ENCODE results near the gene GET4. TPM values are rescaled to one million over a fixed set of nuclear protein-coding genes. Genes with fewer than 3 reads are reported as not detected.

The GET4 gene
- total RNA-seq, 1 experiment from 2014 or later, result 90.9 TPM

DNA sequence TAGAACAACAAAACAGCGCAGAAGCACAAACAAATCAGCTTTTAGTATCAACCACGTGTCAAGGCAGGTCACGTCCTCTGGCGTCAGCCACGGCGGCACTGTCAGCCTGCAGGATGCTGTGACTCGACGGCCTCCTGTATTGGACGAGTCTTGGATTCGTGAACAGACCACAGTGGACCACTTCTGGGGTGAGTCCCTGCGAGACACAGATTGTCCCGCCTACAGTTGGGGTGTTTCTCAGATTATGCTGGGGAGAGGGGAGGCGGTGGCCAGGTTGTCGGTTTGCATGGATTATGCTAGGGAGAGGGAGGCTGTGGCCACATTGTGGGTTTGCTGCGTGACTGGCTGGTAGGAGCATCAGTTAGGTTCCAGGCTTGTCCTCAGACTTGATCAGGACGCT, 34.4 kb upstream of the GET4 start:
- ChIA-PET CTCF (no interaction called here), POLR2A (no interaction called here)
- intact Hi-C loops (cut with micrococcal nuclease; ENCODE audit: unreplicated experiment) (no loop called here), in situ Hi-C loops (cut with HindIII; ENCODE audit: low pct_unique_long_range_greater_than_20kb, low sequenced_read_pairs) (no loop called here)
- no peaks in the 10 kb centered on the region for H3K4me1 ChIP-seq (ENCODE audit: control insufficient read depth, insufficient read depth, low read length)
- BruUV-seq (replicated peaks), result no TSS peak
- peaks cover 14% of the 10 kb centered on the region for H3K36me3 ChIP-seq (ENCODE audit: control insufficient read depth, insufficient read depth, low read length)
- H3K9me3 ChIP-seq (ENCODE audit: control insufficient read depth, insufficient read depth, low read depth, low read length), result no peaks in the 10 kb centered on the region
- ATAC-seq (no peak), DNase-seq (ENCODE audit: low read depth, low spot score) (no peak)
- H3K27me3 ChIP-seq (ENCODE audit: control insufficient read depth, insufficient read depth, low read length), result no peaks in the 10 kb centered on the region
- no peak overlapping the region for H3K27ac ChIP-seq (ENCODE audit: low read length)
- no peak overlapping the region for H3K4me3 ChIP-seq (ENCODE audit: low read depth in 2 of 2, low read length in 2 of 2)
- no peak for TF ChIP-seq SIN3A (IDR thresholded peaks at IDR 0.05; ENCODE audit: borderline replicate concordance, insufficient read depth, low read depth, low read length)
- TF ChIP-seq, protein P1, sequence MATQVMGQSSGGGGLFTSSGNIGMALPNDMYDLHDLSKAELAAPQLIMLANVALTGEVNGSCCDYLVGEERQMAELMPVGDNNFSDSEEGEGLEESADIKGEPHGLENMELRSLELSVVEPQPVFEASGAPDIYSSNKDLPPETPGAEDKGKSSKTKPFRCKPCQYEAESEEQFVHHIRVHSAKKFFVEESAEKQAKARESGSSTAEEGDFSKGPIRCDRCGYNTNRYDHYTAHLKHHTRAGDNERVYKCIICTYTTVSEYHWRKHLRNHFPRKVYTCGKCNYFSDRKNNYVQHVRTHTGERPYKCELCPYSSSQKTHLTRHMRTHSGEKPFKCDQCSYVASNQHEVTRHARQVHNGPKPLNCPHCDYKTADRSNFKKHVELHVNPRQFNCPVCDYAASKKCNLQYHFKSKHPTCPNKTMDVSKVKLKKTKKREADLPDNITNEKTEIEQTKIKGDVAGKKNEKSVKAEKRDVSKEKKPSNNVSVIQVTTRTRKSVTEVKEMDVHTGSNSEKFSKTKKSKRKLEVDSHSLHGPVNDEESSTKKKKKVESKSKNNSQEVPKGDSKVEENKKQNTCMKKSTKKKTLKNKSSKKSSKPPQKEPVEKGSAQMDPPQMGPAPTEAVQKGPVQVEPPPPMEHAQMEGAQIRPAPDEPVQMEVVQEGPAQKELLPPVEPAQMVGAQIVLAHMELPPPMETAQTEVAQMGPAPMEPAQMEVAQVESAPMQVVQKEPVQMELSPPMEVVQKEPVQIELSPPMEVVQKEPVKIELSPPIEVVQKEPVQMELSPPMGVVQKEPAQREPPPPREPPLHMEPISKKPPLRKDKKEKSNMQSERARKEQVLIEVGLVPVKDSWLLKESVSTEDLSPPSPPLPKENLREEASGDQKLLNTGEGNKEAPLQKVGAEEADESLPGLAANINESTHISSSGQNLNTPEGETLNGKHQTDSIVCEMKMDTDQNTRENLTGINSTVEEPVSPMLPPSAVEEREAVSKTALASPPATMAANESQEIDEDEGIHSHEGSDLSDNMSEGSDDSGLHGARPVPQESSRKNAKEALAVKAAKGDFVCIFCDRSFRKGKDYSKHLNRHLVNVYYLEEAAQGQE (IDR thresholded peaks at IDR 0.05; ENCODE audit: insufficient read depth in 1 of 2, low read depth in 2 of 2, low read length in 1 of 2), result no peak

DNA sequence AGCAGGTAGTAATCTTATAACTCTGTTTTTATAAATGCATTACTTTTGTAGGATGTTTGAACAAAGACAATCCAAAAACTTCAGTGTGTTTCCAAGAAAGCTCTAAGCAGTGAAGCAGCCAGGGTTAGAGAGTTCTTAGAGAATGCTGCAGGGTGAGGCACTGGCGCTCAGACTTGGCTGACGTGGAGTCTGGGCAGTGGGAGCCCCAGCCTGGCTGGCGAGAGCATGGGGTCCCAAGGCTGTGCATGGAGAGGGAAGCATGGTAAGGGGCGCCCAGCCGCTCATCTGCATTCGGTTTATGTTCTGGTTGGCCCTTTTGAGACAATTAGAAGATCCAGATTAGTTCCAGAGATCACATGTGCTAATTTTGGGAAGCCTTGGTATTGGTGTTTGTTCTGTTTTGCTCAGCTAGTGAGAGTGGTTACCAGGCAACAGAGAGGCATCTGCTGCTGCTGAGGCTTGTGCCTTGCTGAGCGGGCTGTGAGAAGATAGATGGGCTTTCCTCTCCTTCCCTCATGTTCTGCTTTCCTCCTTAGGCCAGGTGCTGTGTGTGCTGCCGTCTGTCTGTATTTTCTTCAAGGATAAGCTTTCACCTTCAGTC, 33.8 kb upstream of the GET4 start:
- BruUV-seq (replicated peaks), result no TSS peak
- DNase-seq (ENCODE audit: low read depth, low spot score) (no peak), ATAC-seq (no peak)
- CTCF ChIA-PET, result no interaction called here
- Histone ChIP-seq H3K4me3 (ENCODE audit: low read depth in 2 of 2, low read length in 2 of 2) (no peak overlapping the region), H3K36me3 (ENCODE audit: control insufficient read depth, insufficient read depth, low read length) (peaks cover 14% of the 10 kb centered on the region), H3K9me3 (ENCODE audit: control insufficient read depth, insufficient read depth, low read depth, low read length) (no peaks in the 10 kb centered on the region), H3K27ac (ENCODE audit: low read length) (no peak overlapping the region), H3K27me3 (ENCODE audit: control insufficient read depth, insufficient read depth, low read length) (no peaks in the 10 kb centered on the region), H3K4me1 (ENCODE audit: control insufficient read depth, insufficient read depth, low read length) (no peaks in the 10 kb centered on the region)
- intact Hi-C loops (cut with micrococcal nuclease; ENCODE audit: unreplicated experiment), result no loop called here
- in situ Hi-C loops (cut with HindIII; ENCODE audit: low pct_unique_long_range_greater_than_20kb, low sequenced_read_pairs), result no loop called here
- POLR2A ChIA-PET, result interaction anchor here (0.6 kb wide), 1 partner anchor 10 kb away, joined by 3 read pairs; no protein-coding TSS in a partner anchor
- TF ChIP-seq, protein P1 (IDR thresholded peaks at IDR 0.05; ENCODE audit: insufficient read depth in 1 of 2, low read depth in 2 of 2, low read length in 1 of 2), result no peak
- TF ChIP-seq, protein P2, sequence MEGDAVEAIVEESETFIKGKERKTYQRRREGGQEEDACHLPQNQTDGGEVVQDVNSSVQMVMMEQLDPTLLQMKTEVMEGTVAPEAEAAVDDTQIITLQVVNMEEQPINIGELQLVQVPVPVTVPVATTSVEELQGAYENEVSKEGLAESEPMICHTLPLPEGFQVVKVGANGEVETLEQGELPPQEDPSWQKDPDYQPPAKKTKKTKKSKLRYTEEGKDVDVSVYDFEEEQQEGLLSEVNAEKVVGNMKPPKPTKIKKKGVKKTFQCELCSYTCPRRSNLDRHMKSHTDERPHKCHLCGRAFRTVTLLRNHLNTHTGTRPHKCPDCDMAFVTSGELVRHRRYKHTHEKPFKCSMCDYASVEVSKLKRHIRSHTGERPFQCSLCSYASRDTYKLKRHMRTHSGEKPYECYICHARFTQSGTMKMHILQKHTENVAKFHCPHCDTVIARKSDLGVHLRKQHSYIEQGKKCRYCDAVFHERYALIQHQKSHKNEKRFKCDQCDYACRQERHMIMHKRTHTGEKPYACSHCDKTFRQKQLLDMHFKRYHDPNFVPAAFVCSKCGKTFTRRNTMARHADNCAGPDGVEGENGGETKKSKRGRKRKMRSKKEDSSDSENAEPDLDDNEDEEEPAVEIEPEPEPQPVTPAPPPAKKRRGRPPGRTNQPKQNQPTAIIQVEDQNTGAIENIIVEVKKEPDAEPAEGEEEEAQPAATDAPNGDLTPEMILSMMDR (IDR thresholded peaks at IDR 0.05), result no peak
- TF ChIP-seq TCF7L2 (IDR thresholded peaks at IDR 0.05; ENCODE audit: low read depth, low read length) (no peak), POLR2AphosphoS5 (IDR thresholded peaks at IDR 0.05; ENCODE audit: low read depth, low read length) (no peak), SIN3A (IDR thresholded peaks at IDR 0.05; ENCODE audit: borderline replicate concordance, insufficient read depth, low read depth, low read length) (no peak)

All from Panc1 (cell line).